Caco-2 (cell line): Measurements from ENCODE around the gene TPBGL. TPM values are rescaled to one million over a fixed set of nuclear protein-coding genes. Genes with fewer than 3 reads are reported as not detected.

Experiments used
- BruUV-seq: library from RNA; stranded (reverse); fragments of 400-500 nt; replicated peaks from 2 replicates; lab custom pipeline; 2021; lab: Mats Ljungman, UMichigan
- CTCF ChIA-PET: fragments of 300-600 bp; sonication (Branson Sonifier 250); formaldehyde crosslinking; loops from one replicate; lab custom pipeline; 2022; ENCODE audit warnings: antibody characterized with exemption; lab: Charles Lee
- POLR2A ChIA-PET: fragments of 300-600 bp; sonication (Branson Sonifier 250); formaldehyde crosslinking; loops from one replicate; lab custom pipeline; 2022; ENCODE audit warnings: antibody characterized with exemption; lab: Charles Lee
- DNase-seq, 2 experiments: peaks; one replicate each; pipeline versions ENCODE4 v3.0.0 to v3.0.0-alpha.2; 2020 to 2022
- H3K27me3 ChIP-seq: replicated peaks from 2 replicates; pipeline ENCODE4 v1.6.0; 2011; ENCODE audit warnings: low read length; ENCODE audit not compliant: control insufficient read depth, insufficient read depth
- H3K36me3 ChIP-seq: 2 replicates; pipeline ENCODE4 v1.5.1; 2011; ENCODE audit warnings: low read length; ENCODE audit not compliant: control insufficient read depth, insufficient read depth
- H3K4me1 ChIP-seq: fragments of 250-450 bp; sonication (Bioruptor Pico); 2 replicates; pipeline ENCODE4 v1.5.1; 2020; ENCODE audit warnings: mild to moderate bottlenecking
- H3K4me3 ChIP-seq: 2 replicates; pipeline ENCODE4 v1.5.1; 2011; ENCODE audit warnings: low read depth, mild to moderate bottlenecking, control low read depth, low read length
- H3K9me3 ChIP-seq: fragments of 250-450 bp; sonication (Bioruptor Pico); 2 replicates; pipeline ENCODE4 v1.5.1; 2020; ENCODE audit warnings: mild to moderate bottlenecking, moderate library complexity
- H3K27ac Mint-ChIP-seq: one replicate; pipeline ENCODE4 v1.8.0; 2022; ENCODE audit warnings: mixed read lengths; ENCODE audit not compliant: unreplicated experiment
- H3K27me3 Mint-ChIP-seq: one replicate; pipeline ENCODE4 v1.8.0; 2022; ENCODE audit warnings: mixed read lengths; ENCODE audit not compliant: insufficient read depth, unreplicated experiment
- H3K36me3 Mint-ChIP-seq: one replicate; pipeline ENCODE4 v1.8.0; 2022; ENCODE audit warnings: mild to moderate bottlenecking, mixed read lengths; ENCODE audit not compliant: insufficient read depth, unreplicated experiment
- H3K4me1 Mint-ChIP-seq: one replicate; pipeline ENCODE4 v1.8.0; 2022; ENCODE audit warnings: low read depth, mixed read lengths; ENCODE audit not compliant: unreplicated experiment
- H3K4me3 Mint-ChIP-seq: one replicate; pipeline ENCODE4 v1.8.0; 2022; ENCODE audit warnings: mild to moderate bottlenecking, moderate library complexity, mixed read lengths; ENCODE audit not compliant: unreplicated experiment
- H3K9me3 Mint-ChIP-seq: one replicate; pipeline ENCODE4 v1.8.0; 2022; ENCODE audit warnings: mixed read lengths; ENCODE audit not compliant: unreplicated experiment
- intact Hi-C: fragments of 100-400 bp; cut with micrococcal nuclease; formaldehyde crosslinking; loops from one replicate; pipeline ENCODE4 v1.10.0; 2022; ENCODE audit not compliant: unreplicated experiment
- total RNA-seq: library from RNA; stranded (reverse); gene quantifications from 2 replicates; pipeline ENCODE4 v1.2.3, GENCODE V29; 2022
- TF ChIP-seq, protein P1 (sequence below), 2 experiments: fragments of 200-600 bp in 1 of 2; IDR thresholded peaks; 1 replicate in 1 of 2; 2 replicates in 1 of 2; pipeline versions ENCODE4 v1.5.1 to v1.8.0; 2011 to 2022; ENCODE audit warnings: antibody characterized with exemption in 1 of 2, control low read depth in 1 of 2, inconsistent platforms in 1 of 2, low read depth in 1 of 2, low read length in 1 of 2, mild to moderate bottlenecking in 1 of 2, moderate library complexity in 1 of 2; ENCODE audit not compliant: insufficient read depth in 1 of 2, severe bottlenecking in 1 of 2, unreplicated experiment in 1 of 2

TPBGL gene
- total RNA-seq, 1 experiment from 2014 or later = 0.18 TPM

DNA sequence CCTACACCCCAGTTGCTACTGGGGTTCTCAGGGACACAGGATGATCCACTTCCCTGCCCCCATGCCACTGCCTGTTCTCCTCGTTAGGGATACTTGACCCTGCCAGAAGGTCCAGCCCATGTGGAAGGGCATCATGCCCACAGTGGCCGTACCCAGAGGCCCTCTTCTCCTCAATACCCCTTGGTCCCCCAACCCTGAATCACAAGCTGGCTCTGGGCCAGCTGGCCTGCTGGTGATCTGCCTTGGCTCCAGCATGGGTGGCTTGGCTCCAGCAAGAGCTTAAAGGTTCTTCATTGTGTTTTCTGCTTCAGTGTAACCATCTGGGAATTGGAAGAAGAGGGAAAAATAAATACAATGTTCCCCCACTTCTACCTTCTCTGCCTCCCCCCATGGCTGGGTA, 11.1 kb upstream of the TPBGL start:
- BruUV-seq = no TSS peak
- no peak overlapping the region for H3K27ac Mint-ChIP-seq

DNA sequence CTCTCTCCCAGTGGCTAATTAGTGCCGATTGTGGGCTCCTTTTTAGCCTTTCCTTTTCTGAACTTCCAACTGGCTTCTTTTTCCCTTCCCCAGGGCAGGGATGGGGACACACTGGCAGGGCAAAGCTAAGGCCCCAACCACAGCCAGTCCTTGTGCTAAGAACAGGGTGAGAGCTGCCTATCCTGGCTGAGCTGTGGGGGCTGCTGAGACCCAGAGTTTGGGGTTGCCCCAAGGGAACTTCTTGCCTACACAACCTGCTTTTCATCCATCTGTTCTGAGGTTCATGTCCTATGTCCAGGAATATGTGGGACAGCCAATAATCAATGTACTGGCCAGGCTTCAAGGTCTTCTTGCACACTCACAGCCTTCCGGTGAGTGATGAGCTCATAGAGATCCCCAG, 10.0 kb upstream of the TPBGL start:
- CTCF ChIA-PET = interaction anchor here (1.0 to 1.8 kb wide), 4 partner anchors 11 to 90 kb away, joined by 3 to 13 read pairs (median 4); no protein-coding TSS in a partner anchor
- BruUV-seq = no TSS peak
- H3K36me3 Mint-ChIP-seq = no peaks in the 10 kb centered on the region
- H3K9me3 Mint-ChIP-seq = peaks cover 9% of the 10 kb centered on the region
- no peaks in the 10 kb centered on the region for H3K36me3 ChIP-seq
- H3K4me1 Mint-ChIP-seq = no peaks in the 10 kb centered on the region
- TF ChIP-seq, protein P1, sequence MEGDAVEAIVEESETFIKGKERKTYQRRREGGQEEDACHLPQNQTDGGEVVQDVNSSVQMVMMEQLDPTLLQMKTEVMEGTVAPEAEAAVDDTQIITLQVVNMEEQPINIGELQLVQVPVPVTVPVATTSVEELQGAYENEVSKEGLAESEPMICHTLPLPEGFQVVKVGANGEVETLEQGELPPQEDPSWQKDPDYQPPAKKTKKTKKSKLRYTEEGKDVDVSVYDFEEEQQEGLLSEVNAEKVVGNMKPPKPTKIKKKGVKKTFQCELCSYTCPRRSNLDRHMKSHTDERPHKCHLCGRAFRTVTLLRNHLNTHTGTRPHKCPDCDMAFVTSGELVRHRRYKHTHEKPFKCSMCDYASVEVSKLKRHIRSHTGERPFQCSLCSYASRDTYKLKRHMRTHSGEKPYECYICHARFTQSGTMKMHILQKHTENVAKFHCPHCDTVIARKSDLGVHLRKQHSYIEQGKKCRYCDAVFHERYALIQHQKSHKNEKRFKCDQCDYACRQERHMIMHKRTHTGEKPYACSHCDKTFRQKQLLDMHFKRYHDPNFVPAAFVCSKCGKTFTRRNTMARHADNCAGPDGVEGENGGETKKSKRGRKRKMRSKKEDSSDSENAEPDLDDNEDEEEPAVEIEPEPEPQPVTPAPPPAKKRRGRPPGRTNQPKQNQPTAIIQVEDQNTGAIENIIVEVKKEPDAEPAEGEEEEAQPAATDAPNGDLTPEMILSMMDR (IDR thresholded peaks at IDR 0.05; ENCODE audit: insufficient read depth in 1 of 2, low read depth in 1 of 2, low read length in 1 of 2, severe bottlenecking in 1 of 2, unreplicated experiment in 1 of 2) = no peak
- peaks cover 16% of the 10 kb centered on the region for H3K27me3 Mint-ChIP-seq
- POLR2A ChIA-PET = no interaction called here
- H3K4me3 Mint-ChIP-seq = no peak overlapping the region
- no peak overlapping the region for H3K27ac Mint-ChIP-seq
- intact Hi-C loops = no loop called here
- no peak overlapping the region for H3K4me3 ChIP-seq
- H3K9me3 ChIP-seq = no peaks in the 10 kb centered on the region
- H3K27me3 ChIP-seq = no peaks in the 10 kb centered on the region; the same call in none of the 2 replicates
- DNase-seq = peak in 1 of 2 experiments; percentile 28
- no peaks in the 10 kb centered on the region for H3K4me1 ChIP-seq

More for the DNA sequence above, 11.1 kb upstream of the TPBGL start:
- no peak overlapping the region for H3K4me3 ChIP-seq
- no peaks in the 10 kb centered on the region for H3K9me3 ChIP-seq
- DNase-seq = peak in 1 of 2 experiments; percentile 22
- H3K36me3 ChIP-seq = no peaks in the 10 kb centered on the region
- TF ChIP-seq, protein P1 (IDR thresholded peaks at IDR 0.05; ENCODE audit: insufficient read depth in 1 of 2, low read depth in 1 of 2, low read length in 1 of 2, severe bottlenecking in 1 of 2, unreplicated experiment in 1 of 2) = no peak
- Mint-ChIP-seq H3K4me3 (no peak overlapping the region), H3K4me1 (no peaks in the 10 kb centered on the region), H3K27me3 (peaks cover 16% of the 10 kb centered on the region), H3K9me3 (peaks cover 9% of the 10 kb centered on the region), H3K36me3 (no peaks in the 10 kb centered on the region)
- H3K4me1 ChIP-seq = no peaks in the 10 kb centered on the region
- ChIA-PET CTCF (interaction anchor here (1.2 to 1.8 kb wide), 2 partner anchors 13 to 87 kb away, joined by 3 to 4 read pairs; no protein-coding TSS in a partner anchor), POLR2A (no interaction called here)
- intact Hi-C loops = no loop called here
- H3K27me3 ChIP-seq = no peaks in the 10 kb centered on the region; the same call in 1 of the 2 replicates

DNA sequence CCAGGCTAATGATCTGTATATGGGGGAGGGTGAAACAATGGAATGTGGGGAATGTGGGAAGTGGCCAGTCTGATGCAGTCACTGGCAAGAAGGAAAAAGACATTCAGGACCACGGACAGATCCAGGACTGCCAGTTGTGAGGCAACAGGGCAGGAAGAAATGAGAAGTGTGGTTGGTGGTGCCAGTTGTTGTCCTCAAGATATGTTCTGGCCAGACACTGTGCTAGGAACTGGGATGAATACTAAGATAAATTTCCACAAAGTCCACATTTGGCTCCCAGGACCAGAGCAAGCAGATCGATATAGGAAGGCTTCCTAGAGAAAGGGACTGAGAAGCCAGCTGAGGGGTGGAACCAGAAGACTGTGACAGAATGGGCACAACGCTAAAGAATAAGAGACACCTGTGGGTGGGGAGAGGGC, 6.8 kb upstream of the TPBGL start:
- Histone ChIP-seq H3K4me1 (no peaks in the 10 kb centered on the region), H3K36me3 (no peaks in the 10 kb centered on the region), H3K4me3 (no peak overlapping the region), H3K9me3 (no peaks in the 10 kb centered on the region), H3K27me3 (no peaks in the 10 kb centered on the region; the same call in none of the 2 replicates)
- Mint-ChIP-seq H3K4me1 (no peaks in the 10 kb centered on the region), H3K9me3 (peaks cover 9% of the 10 kb centered on the region), H3K27ac (no peak overlapping the region), H3K4me3 (no peak overlapping the region), H3K36me3 (no peaks in the 10 kb centered on the region), H3K27me3 (peaks cover 16% of the 10 kb centered on the region)
- TF ChIP-seq, protein P1 (IDR thresholded peaks at IDR 0.05; ENCODE audit: insufficient read depth in 1 of 2, low read depth in 1 of 2, low read length in 1 of 2, severe bottlenecking in 1 of 2, unreplicated experiment in 1 of 2) = no peak
- peak; percentile 77 to 92 for DNase-seq
- POLR2A ChIA-PET = interaction anchor here (0.5 kb wide), 1 partner anchor 133 kb away, joined by 8 read pairs; no protein-coding TSS in a partner anchor
- no TSS peak for BruUV-seq
- intact Hi-C loops = loop anchor here (1.0 kb wide), 2 partner anchors 15 to 19 kb away; no protein-coding TSS in a partner anchor
- CTCF ChIA-PET = interaction anchor here (0.6 to 3.0 kb wide), 6 partner anchors 8 to 93 kb away, joined by 3 to 14 read pairs (median 4); no protein-coding TSS in a partner anchor
